OCI-LY1 (cell line): ENCODE results near the gene YWHAQ.

Experiments used
- H2AFZ ChIP-seq: fragments of 200-600 bp; sonication (generic), shearing (Covaris generic); 2 replicates; pipeline ENCODE4 v1.6.0; 2014; ENCODE audit warnings: antibody characterized with exemption, mild to moderate bottlenecking, low read length
- H3F3A ChIP-seq: fragments of 200-600 bp; sonication (generic), shearing (Covaris generic); 2 replicates; pipeline ENCODE4 v1.6.0; 2014; ENCODE audit warnings: mild to moderate bottlenecking, antibody characterized with exemption, low read length, moderate library complexity; ENCODE audit not compliant: insufficient read depth
- H3K27ac ChIP-seq: fragments of 200-600 bp; sonication (generic); 2 replicates; pipeline ENCODE4 v1.5.1; 2014; ENCODE audit warnings: low read length, mixed run types, mild to moderate bottlenecking, low read depth; ENCODE audit not compliant: poor library complexity, severe bottlenecking
- H3K27me3 ChIP-seq: fragments of 200-600 bp; sonication (generic); 2 replicates; pipeline ENCODE4 v1.6.0; 2014; ENCODE audit warnings: antibody characterized with exemption, mild to moderate bottlenecking, low read length, moderate library complexity; ENCODE audit not compliant: insufficient read depth
- H3K36me3 ChIP-seq: fragments of 200-600 bp; sonication (generic); 2 replicates; pipeline ENCODE4 v1.6.1; 2014; ENCODE audit warnings: mild to moderate bottlenecking, antibody characterized with exemption, low read length, moderate library complexity, mixed read lengths; ENCODE audit not compliant: insufficient read depth
- H3K4me1 ChIP-seq: fragments of 200-600 bp; sonication (generic); 2 replicates; pipeline ENCODE4 v1.5.1; 2014; ENCODE audit warnings: mild to moderate bottlenecking, low read length, moderate library complexity; ENCODE audit not compliant: insufficient read depth, severe bottlenecking
- H3K4me2 ChIP-seq: fragments of 200-600 bp; sonication (generic), shearing (Covaris generic); 2 replicates; pipeline ENCODE4 v1.6.1; 2014; ENCODE audit warnings: low read length
- H3K4me3 ChIP-seq: fragments of 200-600 bp; sonication (generic); 2 replicates; pipeline ENCODE4 v1.5.1; 2014; ENCODE audit warnings: low read length, low read depth, mild to moderate bottlenecking, mixed read lengths; ENCODE audit not compliant: poor library complexity, severe bottlenecking
- H3K79me2 ChIP-seq: fragments of 200-600 bp; shearing (Covaris generic); 2 replicates; pipeline ENCODE4 v1.6.1; 2016; ENCODE audit warnings: mixed run types, low read length, mixed read lengths; ENCODE audit not compliant: insufficient read depth
- H3K9ac ChIP-seq: fragments of 200-600 bp; sonication (generic), shearing (Covaris generic); 2 replicates; pipeline ENCODE4 v1.6.1; 2014; ENCODE audit warnings: mild to moderate bottlenecking, low read length, mixed read lengths
- H3K9me2 ChIP-seq: fragments of 200-600 bp; sonication (generic), shearing (Covaris generic); 2 replicates; pipeline ENCODE4 v1.6.1; 2014; ENCODE audit warnings: low read depth, mild to moderate bottlenecking, low read length, mixed read lengths
- H3K9me3 ChIP-seq: fragments of 200-600 bp; shearing (Covaris generic); 2 replicates; pipeline ENCODE4 v1.6.1; 2014; ENCODE audit warnings: low read length, mixed read lengths
- H4K20me1 ChIP-seq: fragments of 200-600 bp; sonication (generic), shearing (Covaris generic); 2 replicates; pipeline ENCODE4 v1.6.0; 2016; ENCODE audit warnings: mild to moderate bottlenecking, low read length; ENCODE audit not compliant: insufficient read depth
- CTCF ChIP-seq: fragments of 200-600 bp; sonication (generic), shearing (Covaris generic); IDR thresholded peaks from 2 replicates; pipeline ENCODE4 v1.5.1; 2017; ENCODE audit warnings: mild to moderate bottlenecking, antibody characterized with exemption, low read length, moderate library complexity, mixed read lengths
- EZH2 ChIP-seq: fragments of 200-600 bp; sonication (generic), shearing (Covaris generic); IDR thresholded peaks from 2 replicates; pipeline ENCODE4 v1.8.0; 2017; ENCODE audit warnings: borderline replicate concordance, mixed run types, mild to moderate bottlenecking, antibody characterized with exemption, low read length, moderate library complexity, mixed read lengths

YWHAQ gene

DNA sequence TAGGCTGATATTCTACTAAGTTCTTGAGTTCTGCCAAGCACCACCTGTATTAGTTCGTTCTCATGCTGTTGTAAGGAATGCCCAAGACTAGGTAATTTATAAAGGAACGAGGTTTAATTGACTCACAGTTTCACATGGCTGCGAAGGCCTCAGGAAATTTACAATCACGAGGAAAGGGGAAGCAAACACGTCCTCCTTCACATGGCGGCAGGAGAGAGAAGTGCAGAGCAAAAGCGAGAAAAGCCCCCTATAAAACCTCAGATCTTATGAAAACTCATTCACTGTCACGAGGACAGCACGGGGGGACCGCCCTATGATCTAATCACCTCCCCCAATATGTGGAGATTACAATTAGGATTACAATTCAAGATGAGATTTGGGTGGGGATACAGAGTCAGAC is 47.7 kb upstream of the YWHAQ start:
- H3K9me2 ChIP-seq = no peaks in the 10 kb centered on the region
- no peak overlapping the region for H3K27ac ChIP-seq
- no peaks in the 10 kb centered on the region for H3K36me3 ChIP-seq
- H4K20me1 ChIP-seq = no peaks in the 10 kb centered on the region
- H3K79me2 ChIP-seq = no peaks in the 10 kb centered on the region
- H3K9me3 ChIP-seq = no peaks in the 10 kb centered on the region
- no peak overlapping the region for H2AFZ ChIP-seq
- H3K4me2 ChIP-seq = no peak overlapping the region
- no peak overlapping the region for H3K4me3 ChIP-seq
- no peaks in the 10 kb centered on the region for H3F3A ChIP-seq
- no peaks in the 10 kb centered on the region for H3K4me1 ChIP-seq
- no peak overlapping the region for H3K9ac ChIP-seq
- no peak for TF ChIP-seq CTCF
- no peak for TF ChIP-seq EZH2
- H3K27me3 ChIP-seq = peaks cover 4% of the 10 kb centered on the region; the same call in 1 of the 2 replicates

GRCh38 chr2:9675415-9676351 is 44.9 kb upstream of the YWHAQ start:
- no peaks in the 10 kb centered on the region for H3K9me3 ChIP-seq
- no peaks in the 10 kb centered on the region for H3K9me2 ChIP-seq
- H3K36me3 ChIP-seq = no peaks in the 10 kb centered on the region
- no peak overlapping the region for H3K4me2 ChIP-seq
- H3K4me3 ChIP-seq = no peak overlapping the region
- no peak overlapping the region for H3K27ac ChIP-seq
- H2AFZ ChIP-seq = no peak overlapping the region
- no peaks in the 10 kb centered on the region for H3K4me1 ChIP-seq
- no peak overlapping the region for H3K9ac ChIP-seq
- TF ChIP-seq CTCF = no peak
- no peak for TF ChIP-seq EZH2
- H3K27me3 ChIP-seq = peaks cover 4% of the 10 kb centered on the region; the same call in 1 of the 2 replicates
- no peaks in the 10 kb centered on the region for H4K20me1 ChIP-seq
- H3F3A ChIP-seq = no peaks in the 10 kb centered on the region
- no peaks in the 10 kb centered on the region for H3K79me2 ChIP-seq

- H3K9me2 ChIP-seq = no peaks in the 10 kb centered on the region
- H3K9ac ChIP-seq = no peak overlapping the region
- no peak overlapping the region for H3K27ac ChIP-seq
- no peak overlapping the region for H2AFZ ChIP-seq
- H3K4me2 ChIP-seq = no peak overlapping the region
- peaks cover 4% of the 10 kb centered on the region; the same call in 1 of the 2 replicates for H3K27me3 ChIP-seq
- no peak overlapping the region for H3K4me3 ChIP-seq
- no peaks in the 10 kb centered on the region for H3K36me3 ChIP-seq
- H4K20me1 ChIP-seq = no peaks in the 10 kb centered on the region
- no peaks in the 10 kb centered on the region for H3K9me3 ChIP-seq
- no peaks in the 10 kb centered on the region for H3F3A ChIP-seq
- TF ChIP-seq EZH2 = no peak
- no peak for TF ChIP-seq CTCF
- H3K4me1 ChIP-seq = no peaks in the 10 kb centered on the region
- H3K79me2 ChIP-seq = no peaks in the 10 kb centered on the region
Measured at GRCh38 chr2:9674891-9675414, 44.2 kb upstream of the YWHAQ start.
